Central memory CD8-positive, alpha-beta T cell (primary cell): ENCODE data around the gene OFD1.
"Not testable (repeated sequence)": the region's sequence is repeated elsewhere in the genome, so short reads cannot be mapped to it uniquely, and the experiment has no call there.

Source experiments
- ATAC-seq: fragments of 150-1000 bp; cut with Tn5 transposase; replicated peaks from 2 replicates; pipeline ENCODE4 v1.10.0; 2022; ENCODE audit warnings: mild to moderate bottlenecking, moderate FRiP score, moderate number of reproducible peaks; ENCODE audit not compliant: poor library complexity, severe bottlenecking; ENCODE audit errors: extremely low read depth
- DNase-seq, 2 donors: peaks; one replicate each; pipeline ENCODE4 v3.0.0; 2021; ENCODE audit warnings: low spot score in 2 of 2
- H3K27ac Mint-ChIP-seq: one replicate; pipeline ENCODE4 v1.8.0; 2022; ENCODE audit warnings: low read depth, mild to moderate bottlenecking, moderate library complexity, mixed read lengths
- H3K27me3 Mint-ChIP-seq: one replicate; pipeline ENCODE4 v1.8.0; 2022; ENCODE audit warnings: mixed read lengths
- H3K36me3 Mint-ChIP-seq: one replicate; pipeline ENCODE4 v1.8.0; 2022; ENCODE audit warnings: mild to moderate bottlenecking, moderate library complexity, mixed read lengths; ENCODE audit not compliant: insufficient read depth
- H3K4me1 Mint-ChIP-seq: one replicate; pipeline ENCODE4 v1.8.0; 2022; ENCODE audit warnings: mixed read lengths
- H3K4me3 Mint-ChIP-seq: one replicate; pipeline ENCODE4 v1.8.0; 2022; ENCODE audit warnings: mild to moderate bottlenecking, moderate library complexity, mixed read lengths
- H3K9me3 Mint-ChIP-seq: one replicate; pipeline ENCODE4 v1.8.0; 2022; ENCODE audit warnings: mixed read lengths

Gene OFD1

DNA sequence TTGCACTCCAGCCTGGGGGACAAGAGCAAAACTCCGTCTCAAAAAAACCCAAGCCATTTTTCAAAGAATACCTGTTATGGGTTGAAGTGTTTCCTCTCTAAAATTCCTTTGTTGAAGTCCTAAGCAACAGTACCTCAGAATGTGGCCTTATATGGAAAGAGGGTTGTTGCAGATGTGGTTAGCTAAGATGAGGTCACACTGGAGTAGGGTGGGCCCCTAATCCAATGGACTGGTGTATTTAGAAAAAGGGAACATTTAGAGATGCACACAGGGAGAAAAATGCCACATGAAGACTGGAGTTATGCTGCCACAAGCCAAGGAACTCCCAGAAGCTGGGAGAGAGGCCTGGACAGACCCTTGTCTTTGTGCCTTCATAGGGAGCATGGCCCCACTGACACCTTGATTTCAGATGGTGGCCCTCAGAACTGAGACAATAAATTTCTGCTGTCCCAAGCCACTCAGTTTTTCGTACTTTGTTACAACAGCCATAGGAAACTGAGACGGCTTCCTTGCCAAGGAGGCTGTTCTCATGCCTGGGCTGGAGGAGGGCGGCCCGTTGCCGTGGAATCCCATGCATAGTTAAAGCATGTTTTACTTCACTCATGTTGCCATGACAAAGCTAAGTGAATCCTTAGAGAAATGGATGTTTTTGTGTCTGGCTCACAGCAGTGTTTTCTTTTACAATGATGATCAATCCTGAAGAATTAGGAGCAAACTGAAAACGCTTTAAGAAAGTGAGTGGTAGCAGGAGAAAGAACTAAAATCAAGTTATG lies 16.7 kb upstream of the OFD1 start:
- Mint-ChIP-seq H3K4me1 (peaks cover 26% of the 10 kb centered on the region), H3K36me3 (peaks cover 34% of the 10 kb centered on the region), H3K4me3 (no peak overlapping the region)

DNA sequence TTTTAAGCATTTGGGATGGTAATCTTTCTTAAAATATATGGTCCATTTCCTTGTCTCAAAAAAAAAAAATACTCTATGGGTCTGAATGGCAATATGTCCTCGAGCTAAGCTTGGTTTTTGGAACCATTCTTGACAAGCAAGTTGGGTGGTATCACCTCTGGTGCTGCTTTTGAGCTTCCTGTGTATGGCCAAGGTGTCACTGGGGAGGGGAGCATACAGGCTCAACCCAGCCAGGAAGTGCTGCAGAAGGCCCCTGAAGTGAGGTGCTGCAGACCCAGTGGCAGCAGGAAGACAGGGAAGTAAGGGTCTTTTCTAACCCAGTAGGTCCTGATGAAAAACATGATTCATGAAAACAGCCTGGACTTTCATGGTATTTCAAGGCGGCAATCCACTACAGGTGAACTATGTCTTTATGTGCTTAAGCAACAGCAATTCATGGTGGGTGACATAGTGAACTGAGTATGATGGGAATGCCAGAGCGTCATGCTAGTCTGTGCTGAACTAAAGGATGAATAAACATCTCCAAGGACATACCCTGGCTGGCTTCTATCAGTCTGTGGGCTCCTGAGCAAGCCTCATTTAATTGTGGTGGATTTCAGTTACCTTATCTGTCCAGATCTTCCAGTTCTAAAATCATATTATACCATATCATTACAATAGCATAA lies 15.2 kb upstream of the OFD1 start:
- peak overlapping the region; percentile 54 for H3K4me3 Mint-ChIP-seq
- DNase-seq: peak in 1 of 2 donors; percentile 10
- peak overlapping the region; percentile 88 for H3K27ac Mint-ChIP-seq
- no peaks in the 10 kb centered on the region for H3K9me3 Mint-ChIP-seq
- no peaks in the 10 kb centered on the region for H3K27me3 Mint-ChIP-seq
- ATAC-seq: peak; percentile 56
- peaks cover 37% of the 10 kb centered on the region for H3K4me1 Mint-ChIP-seq
- peaks cover 28% of the 10 kb centered on the region for H3K36me3 Mint-ChIP-seq

More for the DNA sequence above, 16.7 kb upstream of the OFD1 start:
- Mint-ChIP-seq H3K27me3 (no peaks in the 10 kb centered on the region), H3K27ac (peak overlapping the region; percentile 85), H3K9me3 (no peaks in the 10 kb centered on the region)
- DNase-seq (no peak), ATAC-seq (no peak)

DNA sequence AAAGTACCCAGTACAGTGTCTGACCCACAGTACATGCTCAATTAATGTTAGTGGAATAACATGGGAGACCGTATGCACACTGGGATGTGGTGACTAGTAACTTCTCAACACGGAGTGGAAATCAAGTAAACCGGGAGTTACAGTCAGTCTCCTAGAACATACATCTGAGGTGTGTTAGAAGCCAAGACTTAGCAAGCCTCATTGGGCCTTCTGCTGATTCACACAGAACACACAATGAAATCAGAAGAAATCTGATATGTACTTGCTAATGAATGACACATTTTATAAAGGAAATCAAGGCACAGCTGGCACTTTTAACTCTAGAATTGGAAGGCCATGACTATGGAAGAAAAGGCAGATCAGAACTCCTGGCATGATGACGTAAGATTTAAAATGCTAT lies 13.2 kb upstream of the OFD1 start:
- Mint-ChIP-seq H3K4me3 (no peak overlapping the region), H3K4me1 (peaks cover 51% of the 10 kb centered on the region), H3K27ac (no peak overlapping the region), H3K9me3 (no peaks in the 10 kb centered on the region), H3K36me3 (peaks cover 20% of the 10 kb centered on the region), H3K27me3 (no peaks in the 10 kb centered on the region)
- DNase-seq (no peak), ATAC-seq (no peak)

DNA sequence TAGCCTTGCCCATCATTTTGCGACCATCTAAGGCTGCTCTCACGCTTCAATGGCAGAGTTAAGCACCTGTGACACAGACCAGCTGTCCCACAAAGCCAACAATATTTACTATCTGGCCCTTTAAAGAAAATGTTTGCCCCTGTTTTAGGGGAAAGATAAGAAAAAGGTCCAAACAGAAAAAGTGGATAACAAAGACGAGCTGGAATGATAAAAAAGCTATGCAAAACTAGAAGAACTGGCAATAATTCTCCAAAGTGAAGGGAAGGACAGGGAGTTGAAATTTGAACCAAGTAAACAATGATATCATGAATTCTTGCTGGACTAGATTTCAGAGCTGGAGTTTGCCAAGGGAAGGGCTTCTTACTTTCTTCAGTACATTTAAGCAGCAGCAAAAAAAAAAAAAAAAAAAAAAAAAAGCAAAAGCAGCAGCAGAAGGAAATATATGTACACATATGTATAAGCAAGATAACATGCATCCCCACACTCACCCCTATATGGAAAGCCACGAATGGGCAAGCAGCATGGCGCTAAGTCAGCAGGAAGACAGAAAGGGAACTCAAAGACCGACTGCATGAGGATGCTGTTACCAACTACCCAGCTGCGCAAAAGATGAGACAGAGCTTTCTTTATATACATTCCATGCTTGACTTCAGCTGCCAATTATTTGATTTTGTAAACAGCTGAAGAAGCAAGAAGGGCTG lies 12.6 kb upstream of the OFD1 start:
- Mint-ChIP-seq H3K27me3 (no peaks in the 10 kb centered on the region), H3K9me3 (no peaks in the 10 kb centered on the region), H3K36me3 (peaks cover 16% of the 10 kb centered on the region), H3K4me1 (peaks cover 55% of the 10 kb centered on the region), H3K27ac (peak overlapping the region; percentile 73), H3K4me3 (no peak overlapping the region)
- DNase-seq (no peak), ATAC-seq (no peak)

DNA sequence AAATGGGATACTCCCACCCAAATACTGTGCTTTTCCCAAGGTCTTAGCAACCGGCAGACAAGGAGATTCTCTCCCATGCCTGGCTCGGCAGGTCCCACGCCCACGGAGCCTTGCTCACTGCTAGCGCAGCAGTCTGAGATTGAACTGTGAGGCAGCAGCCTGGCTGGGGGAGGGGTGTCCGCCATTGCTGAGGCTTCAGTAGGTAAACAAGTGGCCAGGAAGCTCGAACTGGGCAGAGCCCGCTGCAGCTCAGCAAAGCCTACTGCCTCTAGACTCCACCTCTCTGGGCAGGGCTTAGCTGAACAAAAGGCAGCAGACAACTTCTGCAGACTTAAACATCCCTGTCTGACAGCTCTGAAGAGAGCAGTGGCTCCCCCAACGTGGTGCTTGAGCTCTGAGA lies 9.7 kb upstream of the OFD1 start:
- peaks cover 13% of the 10 kb centered on the region for H3K36me3 Mint-ChIP-seq
- DNase-seq (peak; percentile 16 to 59), ATAC-seq (peak; percentile 79)
- H3K4me1 Mint-ChIP-seq: peaks cover 62% of the 10 kb centered on the region
- H3K27ac Mint-ChIP-seq: peak overlapping the region; percentile 91
- H3K9me3 Mint-ChIP-seq, H3K27me3 Mint-ChIP-seq: not testable (repeated sequence)
- peak overlapping the region; percentile 71 for H3K4me3 Mint-ChIP-seq

DNA sequence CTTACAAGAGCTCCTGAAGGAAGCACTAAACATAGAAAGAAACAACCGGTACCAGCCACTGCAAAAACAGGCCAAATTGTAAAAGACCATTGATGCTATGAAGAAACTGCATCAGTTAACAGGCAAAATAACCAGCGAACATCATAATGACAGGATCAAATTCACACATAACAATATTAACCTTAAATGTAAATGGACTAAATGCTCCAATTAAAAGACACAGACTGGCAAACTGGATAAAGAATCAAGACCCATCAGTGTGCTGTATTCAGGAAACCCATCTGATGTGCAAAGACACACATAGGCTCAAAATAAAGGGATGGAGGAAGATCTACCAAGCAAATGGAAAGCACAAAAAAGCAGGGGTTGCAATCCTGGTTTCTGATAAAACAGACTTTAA lies 8.0 kb upstream of the OFD1 start:
- H3K9me3 Mint-ChIP-seq, ATAC-seq: not testable (repeated sequence)
- peak overlapping the region; percentile 91 for H3K27ac Mint-ChIP-seq

DNA sequence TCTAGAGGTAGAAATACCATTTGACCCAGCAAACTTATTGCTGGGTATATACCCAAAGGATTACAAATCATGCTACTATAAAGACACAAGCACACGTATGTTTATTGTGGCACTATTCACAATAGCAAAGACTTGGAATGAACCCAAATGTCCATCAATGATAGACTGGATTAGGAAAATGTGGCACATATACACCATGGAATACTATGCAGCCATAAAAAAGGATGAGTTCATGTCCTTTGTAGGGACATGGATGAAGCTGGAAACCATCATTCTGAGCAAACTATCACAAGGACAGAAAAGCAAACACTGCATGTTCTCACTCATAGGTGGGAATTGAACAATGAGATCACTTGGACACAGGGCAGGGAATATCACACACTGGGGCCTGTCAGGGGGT lies 4.0 kb upstream of the OFD1 start:
- not testable (repeated sequence) for H3K4me3 Mint-ChIP-seq, H3K27ac Mint-ChIP-seq, H3K9me3 Mint-ChIP-seq, DNase-seq, H3K27me3 Mint-ChIP-seq, ATAC-seq
- Mint-ChIP-seq H3K36me3 (peaks cover 26% of the 10 kb centered on the region), H3K4me1 (peaks cover 52% of the 10 kb centered on the region)

More for the DNA sequence above, 8.0 kb upstream of the OFD1 start:
- peak overlapping the region; percentile 71 for H3K4me3 Mint-ChIP-seq
- not testable (repeated sequence) for H3K27me3 Mint-ChIP-seq, DNase-seq
- H3K36me3 Mint-ChIP-seq: peaks cover 16% of the 10 kb centered on the region
- peaks cover 57% of the 10 kb centered on the region for H3K4me1 Mint-ChIP-seq

DNA sequence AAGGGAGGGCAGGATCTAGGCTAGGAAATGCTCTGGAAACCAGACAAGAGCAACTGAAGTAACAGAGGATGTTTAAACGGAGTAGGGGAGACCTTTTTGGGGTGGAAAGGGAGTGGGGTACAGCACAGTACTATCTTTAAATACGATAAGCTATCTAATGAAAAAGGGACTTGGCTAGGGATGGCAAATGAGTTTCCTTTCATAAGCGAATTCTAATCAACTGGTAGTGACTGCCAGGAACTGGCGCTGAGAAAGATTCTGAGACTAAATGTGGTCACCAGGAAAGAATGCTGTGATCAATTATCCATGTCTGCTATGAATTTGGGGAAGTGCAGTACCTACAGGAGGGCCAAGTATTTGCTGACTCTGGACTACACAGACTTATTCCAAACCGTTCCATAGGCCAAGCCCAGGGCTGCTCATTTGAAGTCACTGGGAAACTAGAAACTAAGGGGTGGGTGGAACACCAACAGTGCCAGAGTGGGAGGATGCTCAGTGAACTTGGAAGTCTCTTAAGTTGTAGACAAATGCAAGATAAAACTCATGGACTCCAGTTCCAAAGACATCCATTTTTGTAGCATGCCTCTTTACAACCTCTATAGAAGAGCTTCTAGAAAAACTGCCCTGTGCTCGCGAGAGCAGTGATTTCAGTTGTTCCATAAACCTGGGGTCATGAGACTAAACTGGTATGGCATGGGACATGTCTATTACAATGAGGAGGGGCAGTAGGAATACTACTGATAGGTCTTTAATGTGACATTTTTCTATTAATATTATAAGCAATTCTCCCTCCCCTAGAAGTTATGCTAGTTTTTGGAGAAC lies 2.1 kb upstream of the OFD1 start:
- H3K27ac Mint-ChIP-seq: peak overlapping the region; percentile 36
- no peak for ATAC-seq
- peak overlapping the region; percentile 97 for H3K4me3 Mint-ChIP-seq
- H3K9me3 Mint-ChIP-seq: no peaks in the 10 kb centered on the region
- peaks cover 27% of the 10 kb centered on the region for H3K36me3 Mint-ChIP-seq
- no peak for DNase-seq
- no peaks in the 10 kb centered on the region for H3K27me3 Mint-ChIP-seq
- H3K4me1 Mint-ChIP-seq: peaks cover 33% of the 10 kb centered on the region

DNA sequence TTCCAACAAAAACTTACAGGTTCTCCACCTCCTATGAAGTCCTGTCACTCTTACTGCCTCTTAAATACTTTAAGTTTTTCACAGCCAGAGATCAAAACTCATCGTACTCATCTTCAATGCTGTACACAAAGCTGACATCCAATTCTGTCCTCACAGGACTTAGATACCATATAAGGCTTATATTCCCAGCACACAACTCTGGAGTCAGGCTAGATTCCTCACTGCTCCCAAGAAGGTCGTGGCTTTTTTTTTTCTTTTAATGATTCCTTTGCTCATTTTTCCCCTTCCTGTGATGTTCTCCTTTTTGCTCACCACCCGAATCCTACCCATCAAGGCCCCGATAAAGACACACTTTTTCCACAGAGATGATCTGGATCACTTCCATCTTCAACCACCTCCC lies 1.0 kb upstream of the OFD1 start:
- H3K4me1 Mint-ChIP-seq: peaks cover 26% of the 10 kb centered on the region
- H3K27me3 Mint-ChIP-seq: no peaks in the 10 kb centered on the region
- DNase-seq (no peak), ATAC-seq (no peak)
- peaks cover 27% of the 10 kb centered on the region for H3K36me3 Mint-ChIP-seq
- peak overlapping the region; percentile 89 for H3K27ac Mint-ChIP-seq
- no peaks in the 10 kb centered on the region for H3K9me3 Mint-ChIP-seq
- H3K4me3 Mint-ChIP-seq: peak overlapping the region; percentile 97

DNA sequence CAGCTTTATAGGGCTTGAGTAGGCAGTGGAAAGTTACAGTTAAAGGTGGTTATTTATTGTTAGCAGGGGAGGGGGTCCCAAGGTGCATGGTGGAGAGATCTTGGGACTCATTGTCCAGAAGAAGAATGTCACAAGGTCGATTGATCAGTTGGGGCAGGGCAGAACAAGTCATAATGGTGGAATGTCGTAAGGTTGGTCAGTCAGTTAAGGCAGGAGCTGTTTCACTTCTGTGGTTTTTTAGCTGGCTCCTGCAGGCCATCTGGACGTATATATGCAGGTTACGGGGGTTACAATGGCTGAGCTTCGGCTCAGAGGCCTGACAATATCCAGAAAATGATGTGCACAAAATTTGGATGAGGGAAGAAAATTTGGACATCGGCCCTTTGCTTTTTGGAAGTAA lies 7.1 kb downstream of the OFD1 start:
- ATAC-seq (no peak), DNase-seq (no peak)
- peaks cover 37% of the 10 kb centered on the region for H3K36me3 Mint-ChIP-seq
- H3K4me1 Mint-ChIP-seq: peaks cover 19% of the 10 kb centered on the region
- peak overlapping the region; percentile 96 for H3K27ac Mint-ChIP-seq
- H3K4me3 Mint-ChIP-seq: peak overlapping the region; percentile 69
- no peaks in the 10 kb centered on the region for H3K27me3 Mint-ChIP-seq
- no peaks in the 10 kb centered on the region for H3K9me3 Mint-ChIP-seq

DNA sequence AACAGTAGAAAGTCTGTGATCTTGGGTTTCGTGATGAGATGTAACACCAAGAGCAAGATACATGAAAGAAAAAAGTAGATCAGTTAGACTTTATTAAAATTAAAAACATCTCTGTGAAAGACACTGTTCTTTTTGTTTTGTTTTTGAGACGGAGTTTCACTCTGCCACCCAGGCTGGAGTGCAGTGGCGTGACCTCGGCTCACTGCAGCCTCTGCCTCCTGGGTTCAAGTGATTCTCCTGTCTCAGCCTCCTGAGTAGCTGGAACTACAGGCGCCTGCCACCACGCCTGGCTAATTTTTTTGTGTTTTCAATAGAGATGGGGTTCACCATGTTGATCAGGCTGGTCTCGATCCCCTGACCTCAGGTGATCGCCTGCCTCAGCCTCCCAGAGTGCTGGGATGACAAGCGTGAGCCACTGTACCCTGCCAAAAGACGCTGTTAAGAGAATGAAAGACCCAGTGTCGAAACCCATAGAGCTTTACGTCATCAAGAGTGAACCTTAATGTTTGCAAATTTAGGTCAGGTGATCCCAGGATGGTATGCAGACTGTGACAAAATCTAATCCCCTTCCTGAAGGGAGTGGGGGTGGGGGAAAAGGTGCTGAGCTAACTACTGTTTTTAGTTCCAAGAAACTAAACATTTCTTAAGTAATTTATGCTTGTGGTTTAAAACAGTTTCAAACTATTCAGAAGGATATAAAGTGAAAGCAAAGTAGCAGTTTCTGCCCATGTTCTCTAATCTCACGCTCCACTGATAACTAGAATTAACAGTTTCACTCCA lies 8.0 kb downstream of the OFD1 start:
- ATAC-seq (peak; percentile 91), DNase-seq (peak in 1 of 2 donors; percentile 25)
- Mint-ChIP-seq H3K27me3 (no peaks in the 10 kb centered on the region), H3K36me3 (peaks cover 42% of the 10 kb centered on the region), H3K9me3 (no peaks in the 10 kb centered on the region), H3K4me3 (peak overlapping the region; percentile 69), H3K27ac (peak overlapping the region; percentile 96), H3K4me1 (peaks cover 26% of the 10 kb centered on the region)
